Stomach (tissue), 9 donors: ENCODE data around the gene SMIM15. TPM values are rescaled to one million over a fixed set of nuclear protein-coding genes. Genes with fewer than 3 reads are reported as not detected.

Experiments
- DNase-seq, 2 donors: peaks; one replicate each; pipeline versions ENCODE4 v3.0.0 to v3.0.0-alpha.2; 2013 to 2019
- H3K27ac ChIP-seq, 5 donors: fragments of 200-600 bp in 4 of 5; sonication (generic) in 4 of 5; one replicate each; pipeline ENCODE4 v1.5.1; 2013 to 2019; ENCODE audit warnings: mild to moderate bottlenecking in 1 of 5, moderate library complexity in 1 of 5
- H3K27me3 ChIP-seq, 3 donors: fragments of 200-600 bp; sonication (generic); one replicate each; pipeline ENCODE4 v1.5.1; 2017 to 2019; ENCODE audit warnings: mixed run types in 1 of 3
- H3K36me3 ChIP-seq, 4 donors: fragments of 200-600 bp; sonication (generic); 1 replicate in 3 of 4; 2 replicates in 1 of 4; pipeline ENCODE4 v1.5.1; 2016 to 2019
- H3K4me1 ChIP-seq, 4 donors: fragments of 200-600 bp; sonication (generic); one replicate each; pipeline ENCODE4 v1.5.1; 2016 to 2019
- H3K4me3 ChIP-seq, 4 donors: fragments of 200-600 bp; sonication (generic) in 3 of 4; one replicate each; pipeline ENCODE4 v1.5.1; 2016 to 2019; ENCODE audit warnings: mild to moderate bottlenecking in 1 of 4
- H3K9me3 ChIP-seq, 4 donors: fragments of 200-600 bp; sonication (generic); one replicate each; pipeline ENCODE4 v1.5.1; 2016 to 2019
- EP300 ChIP-seq: sonication (generic); formaldehyde crosslinking; IDR thresholded peaks from one replicate; pipeline ENCODE4 v1.6.1; 2017; ENCODE audit warnings: antibody characterized with exemption
- POLR2A ChIP-seq, 4 donors: fragments of 450-650 bp; IDR thresholded peaks; one replicate each; pipeline ENCODE4 v1.6.1; 2016; ENCODE audit warnings: antibody characterized with exemption in 4 of 4, control low read depth in 2 of 4, mild to moderate bottlenecking in 1 of 4, moderate library complexity in 1 of 4
- POLR2AphosphoS5 ChIP-seq, 3 donors: sonication (generic); formaldehyde crosslinking; IDR thresholded peaks; one replicate each; pipeline ENCODE4 v1.6.1; 2016; ENCODE audit warnings: antibody characterized with exemption in 3 of 3
- WGBS, 5 donors: extraction: QIAGEN DNeasy Blood & Tissue Kit in 3 of 5; methylation state at CpG; one replicate each; pipeline versions ENCODE4 v1.1.5 to v1.1.7; 2013 to 2018; 5-methylcytosine and 5-hydroxymethylcytosine counted together
- intact Hi-C: fragments of 100-400 bp; cut with DNase I; formaldehyde crosslinking; loops from one replicate; pipeline ENCODE4 v1.15.1; 2023; ENCODE audit warnings: low total_unique reads
- polyA plus RNA-seq, 3 donors: library from polyadenylated mRNA; stranded (reverse); fragments of 200-250 nt; gene quantifications; one replicate each; pipeline ENCODE4 v1.2.3, GENCODE V29; 2013
- total RNA-seq, 5 donors: library from RNA; depleted of rRNA; stranded (reverse); fragments of >200 nt; gene quantifications; one replicate each; pipeline versions ENCODE4 v1.1.0 to v1.2.3, GENCODE V29; 2014 to 2016
- TF ChIP-seq, protein P1 (sequence below), 7 experiments: fragments of 450-650 bp in 4 of 7; fragments of 200-600 bp in 3 of 7; sonication (generic) in 3 of 7; IDR thresholded peaks; one replicate each; pipeline ENCODE4 v1.5.1; 2016 to 2019; ENCODE audit warnings: antibody characterized with exemption in 7 of 7, control low read depth in 2 of 7, mild to moderate bottlenecking in 1 of 7
- donor health status: healthy with polysubstance abuse.
- donor health status: Bipolar disorder and iron deficiency.
- donor health status: healthy.

The SMIM15 gene
- total and polyA plus RNA-seq, 8 donors: 21.6 to 60.8 (median 29.9) TPM

DNA sequence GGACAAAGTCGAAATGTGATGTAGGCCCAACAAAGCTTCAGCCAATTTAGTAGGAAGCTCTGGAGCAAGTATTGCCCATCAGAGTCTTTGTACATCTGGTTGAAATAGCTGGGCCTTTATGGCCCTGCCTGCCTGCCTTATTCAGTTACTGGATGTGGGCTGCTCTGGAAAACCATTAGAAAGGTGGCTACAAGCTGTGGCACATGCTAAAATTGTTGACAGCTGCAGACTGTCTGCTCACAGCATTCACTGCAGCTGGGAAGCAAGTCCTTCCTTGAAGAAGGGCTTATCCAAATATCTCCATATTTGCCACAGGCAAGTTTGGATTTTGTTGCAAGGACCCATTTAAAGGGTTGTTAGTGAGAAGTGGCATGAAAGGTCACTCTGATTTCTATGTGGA, 24.4 kb downstream of the SMIM15 start:
- Histone ChIP-seq H3K36me3 (no peaks in the 10 kb centered on the region), H3K4me1 (peaks cover 0 to 6% (median 3%) of the 10 kb centered on the region in 4 donors), H3K9me3 (no peaks in the 10 kb centered on the region), H3K27ac (no peak overlapping the region), H3K27me3 (no peaks in the 10 kb centered on the region), H3K4me3 (no peak overlapping the region)
- no peak for DNase-seq
- intact Hi-C loops: no loop called here
- TF ChIP-seq EP300 (no peak), POLR2A (IDR thresholded peaks at IDR 0.05) (no peak), POLR2AphosphoS5 (IDR thresholded peaks at IDR 0.05) (no peak)
- TF ChIP-seq, protein P1, sequence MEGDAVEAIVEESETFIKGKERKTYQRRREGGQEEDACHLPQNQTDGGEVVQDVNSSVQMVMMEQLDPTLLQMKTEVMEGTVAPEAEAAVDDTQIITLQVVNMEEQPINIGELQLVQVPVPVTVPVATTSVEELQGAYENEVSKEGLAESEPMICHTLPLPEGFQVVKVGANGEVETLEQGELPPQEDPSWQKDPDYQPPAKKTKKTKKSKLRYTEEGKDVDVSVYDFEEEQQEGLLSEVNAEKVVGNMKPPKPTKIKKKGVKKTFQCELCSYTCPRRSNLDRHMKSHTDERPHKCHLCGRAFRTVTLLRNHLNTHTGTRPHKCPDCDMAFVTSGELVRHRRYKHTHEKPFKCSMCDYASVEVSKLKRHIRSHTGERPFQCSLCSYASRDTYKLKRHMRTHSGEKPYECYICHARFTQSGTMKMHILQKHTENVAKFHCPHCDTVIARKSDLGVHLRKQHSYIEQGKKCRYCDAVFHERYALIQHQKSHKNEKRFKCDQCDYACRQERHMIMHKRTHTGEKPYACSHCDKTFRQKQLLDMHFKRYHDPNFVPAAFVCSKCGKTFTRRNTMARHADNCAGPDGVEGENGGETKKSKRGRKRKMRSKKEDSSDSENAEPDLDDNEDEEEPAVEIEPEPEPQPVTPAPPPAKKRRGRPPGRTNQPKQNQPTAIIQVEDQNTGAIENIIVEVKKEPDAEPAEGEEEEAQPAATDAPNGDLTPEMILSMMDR (IDR thresholded peaks at IDR 0.05): no peak
- 92 to 96% (median 95%) methylated on average over 1 of the region's 1 CpG for WGBS, 5 donors

DNA sequence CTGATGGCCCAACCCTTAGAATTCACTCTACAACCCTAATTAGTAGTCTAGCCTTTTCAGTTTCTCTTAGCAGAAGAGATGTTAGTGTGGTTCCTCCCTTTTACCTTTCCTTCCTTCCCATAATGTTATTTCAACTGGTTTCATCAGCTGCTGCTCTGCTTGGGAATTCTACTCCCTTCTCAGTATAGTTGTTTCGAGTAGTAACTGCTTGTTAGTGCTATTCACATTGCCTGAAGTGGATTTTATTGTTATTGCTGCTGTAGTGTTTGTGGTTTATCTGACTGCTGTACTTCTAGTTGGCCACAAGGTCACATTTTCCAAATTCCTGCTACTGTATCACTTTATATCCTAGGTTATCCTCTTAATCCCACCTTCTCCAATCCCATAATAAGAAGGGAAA, 29.7 kb downstream of the SMIM15 start:
- TF ChIP-seq POLR2A (IDR thresholded peaks at IDR 0.05) (no peak), EP300 (no peak), POLR2AphosphoS5 (IDR thresholded peaks at IDR 0.05) (no peak)
- TF ChIP-seq, protein P1 (IDR thresholded peaks at IDR 0.05): no peak
- Histone ChIP-seq H3K9me3 (no peaks in the 10 kb centered on the region), H3K36me3 (no peaks in the 10 kb centered on the region), H3K27me3 (no peaks in the 10 kb centered on the region), H3K4me1 (no peaks in the 10 kb centered on the region), H3K4me3 (no peak overlapping the region), H3K27ac (no peak overlapping the region)
- intact Hi-C loops: no loop called here
- DNase-seq: no peak
- WGBS, 5 donors: 85 to 100% (median 92%) methylated on average over 1 of the region's 1 CpG

DNA sequence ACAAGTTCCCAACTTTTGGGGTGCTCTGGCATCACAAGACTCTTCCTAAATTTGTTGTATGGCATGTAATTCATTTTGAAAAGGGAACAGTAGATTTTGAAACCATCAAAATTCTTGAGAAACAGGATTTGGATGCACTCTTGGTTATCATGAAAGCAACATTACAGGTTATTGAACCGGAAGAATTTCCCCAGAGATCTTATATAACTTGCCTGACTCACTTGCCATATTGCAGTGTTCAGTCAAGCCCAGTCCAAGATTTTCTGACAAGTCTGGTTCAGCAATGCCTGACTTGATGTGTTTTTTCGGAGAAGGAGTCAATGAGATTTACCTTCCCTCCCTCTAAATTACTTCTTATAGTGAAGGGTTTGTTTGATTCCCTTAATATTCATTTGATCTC, 32.0 kb downstream of the SMIM15 start:
- Histone ChIP-seq H3K4me1 (no peaks in the 10 kb centered on the region), H3K9me3 (no peaks in the 10 kb centered on the region), H3K27me3 (no peaks in the 10 kb centered on the region), H3K4me3 (no peak overlapping the region), H3K36me3 (no peaks in the 10 kb centered on the region), H3K27ac (no peak overlapping the region)
- TF ChIP-seq POLR2AphosphoS5 (IDR thresholded peaks at IDR 0.05) (no peak), POLR2A (IDR thresholded peaks at IDR 0.05) (no peak), EP300 (no peak)
- TF ChIP-seq, protein P1 (IDR thresholded peaks at IDR 0.05): no peak
- WGBS, 5 donors: 86 to 99% (median 94%) methylated on average over 2 of the region's 2 CpGs
- no peak for DNase-seq
- intact Hi-C loops: no loop called here

DNA sequence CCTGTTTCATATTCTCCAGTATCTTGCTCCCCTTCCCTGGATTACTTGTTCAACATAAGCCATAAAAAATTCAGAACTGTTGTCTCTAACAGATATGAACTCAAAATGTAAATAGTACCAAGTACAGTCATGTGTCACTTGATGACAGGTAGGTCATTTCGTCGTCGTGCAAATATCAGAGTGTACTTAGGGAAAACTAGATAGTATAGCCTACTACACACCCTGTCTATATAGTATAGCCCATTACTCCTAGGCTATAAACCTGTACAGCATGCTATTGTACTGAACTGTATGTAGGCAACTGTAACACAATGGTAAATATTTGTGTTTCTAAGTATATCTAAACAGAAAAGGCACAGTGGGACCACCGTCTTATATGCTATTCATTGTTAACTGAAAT, 39.1 kb downstream of the SMIM15 start:
- no peak overlapping the region for H3K27ac ChIP-seq
- H3K4me3 ChIP-seq: no peak overlapping the region
- WGBS, 5 donors: 36 to 57% (median 47%) methylated on average over 4 of the region's 4 CpGs
- no peaks in the 10 kb centered on the region for H3K27me3 ChIP-seq
- TF ChIP-seq POLR2AphosphoS5 (IDR thresholded peaks at IDR 0.05) (peak in 1 of 3 donors; percentile 16), POLR2A (IDR thresholded peaks at IDR 0.05) (no peak)
- no peaks in the 10 kb centered on the region for H3K4me1 ChIP-seq
- no peaks in the 10 kb centered on the region for H3K36me3 ChIP-seq
- DNase-seq: peak in 1 of 2 donors; percentile 62
- H3K9me3 ChIP-seq: no peaks in the 10 kb centered on the region
- intact Hi-C loops: no loop called here

DNA sequence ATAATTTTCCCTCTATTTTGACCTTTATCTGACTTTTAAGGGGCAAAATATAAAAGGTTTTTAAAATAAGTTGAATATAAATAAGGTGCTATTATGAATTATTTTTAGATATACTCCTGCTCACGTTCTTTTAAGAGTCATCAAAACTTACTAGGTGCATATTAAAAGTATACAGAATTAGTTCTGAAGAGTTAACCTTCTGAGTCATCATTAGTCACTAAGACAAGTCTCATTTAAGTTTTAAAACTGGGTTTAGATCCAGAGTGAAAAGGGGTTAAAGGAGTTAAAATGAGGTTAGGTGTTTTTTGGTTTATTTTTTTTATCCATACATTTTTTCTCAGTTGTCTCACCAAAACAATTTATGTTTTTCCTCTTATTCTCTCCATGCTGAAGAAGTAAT, 41.7 kb downstream of the SMIM15 start:
- DNase-seq: no peak
- no peak overlapping the region for H3K4me3 ChIP-seq
- H3K27ac ChIP-seq: no peak overlapping the region
- no peaks in the 10 kb centered on the region for H3K4me1 ChIP-seq
- TF ChIP-seq, protein P1 (IDR thresholded peaks at IDR 0.05): no peak
- TF ChIP-seq POLR2AphosphoS5 (IDR thresholded peaks at IDR 0.05) (no peak), POLR2A (IDR thresholded peaks at IDR 0.05) (no peak), EP300 (no peak)
- H3K9me3 ChIP-seq: no peaks in the 10 kb centered on the region
- 64 to 86% (median 69%) methylated on average over 1 of the region's 1 CpG for WGBS, 5 donors
- H3K27me3 ChIP-seq: no peaks in the 10 kb centered on the region
- no peaks in the 10 kb centered on the region for H3K36me3 ChIP-seq
- intact Hi-C loops: no loop called here
